H9 (cell line): ENCODE data around the gene TMEM205. TPM values are rescaled to one million over a fixed set of nuclear protein-coding genes. Genes with fewer than 3 reads are reported as not detected.
A peak's percentile ranks its signal among the peaks of the same experiment; 100 is the strongest.

Experiments
- DNase-seq: peaks from one replicate; pipeline ENCODE4 v3.0.0-alpha.2; 2017
- H2AFZ ChIP-seq: one replicate; pipeline ENCODE4 v1.6.1; 2013; ENCODE audit warnings: mild to moderate bottlenecking, low read length, control low read depth, moderate library complexity
- H2AK5ac ChIP-seq: 2 replicates; pipeline ENCODE4 v1.6.1; 2013; ENCODE audit warnings: low read length, control low read depth, mixed read lengths; ENCODE audit not compliant: insufficient read length
- H2BK120ac ChIP-seq: one replicate; pipeline ENCODE4 v1.6.1; 2013; ENCODE audit warnings: low read depth, mild to moderate bottlenecking, low read length, control low read depth, inconsistent platforms; ENCODE audit not compliant: poor library complexity, severe bottlenecking
- H2BK12ac ChIP-seq: 2 replicates; pipeline ENCODE4 v1.6.1; 2013; ENCODE audit warnings: low read length, control low read depth, mixed read lengths, low read depth; ENCODE audit not compliant: insufficient read length
- H2BK15ac ChIP-seq: 2 replicates; pipeline ENCODE4 v1.6.1; 2013; ENCODE audit warnings: low read depth, low read length, control low read depth
- H2BK20ac ChIP-seq: one replicate; pipeline ENCODE4 v1.6.1; 2013; ENCODE audit warnings: low read depth, mild to moderate bottlenecking, low read length, control low read depth, inconsistent platforms; ENCODE audit not compliant: poor library complexity, severe bottlenecking
- H2BK5ac ChIP-seq: 2 replicates; pipeline ENCODE4 v1.6.1; 2013; ENCODE audit warnings: low read length, control low read depth, mixed read lengths; ENCODE audit not compliant: insufficient read length
- H3K14ac ChIP-seq: 2 replicates; pipeline ENCODE4 v1.6.1; 2013; ENCODE audit warnings: low read length, control low read depth; ENCODE audit not compliant: insufficient read depth
- H3K18ac ChIP-seq: 2 replicates; pipeline ENCODE4 v1.6.1; 2013; ENCODE audit warnings: low read depth, mild to moderate bottlenecking, mixed read lengths, low read length, control low read depth; ENCODE audit not compliant: insufficient read length
- H3K23ac ChIP-seq: 2 replicates; pipeline ENCODE4 v1.6.1; 2013; ENCODE audit warnings: low read length, control low read depth, mixed read lengths, low read depth; ENCODE audit not compliant: insufficient read length
- H3K23me2 ChIP-seq: 2 replicates; pipeline ENCODE4 v1.6.1; 2013; ENCODE audit warnings: low read depth, mild to moderate bottlenecking, mixed read lengths, low read length, control low read depth; ENCODE audit not compliant: insufficient read length, poor library complexity, severe bottlenecking
- H3K27ac ChIP-seq: 2 replicates; pipeline ENCODE4 v1.5.1; 2013; ENCODE audit warnings: low read length, control low read depth, mixed read lengths, low read depth; ENCODE audit not compliant: insufficient read length
- H3K27me3 ChIP-seq: 2 replicates; pipeline ENCODE4 v1.6.1; 2013; ENCODE audit warnings: low read length, control low read depth, inconsistent platforms; ENCODE audit not compliant: insufficient read depth
- H3K4ac ChIP-seq: 2 replicates; pipeline ENCODE4 v1.6.1; 2013; ENCODE audit warnings: low read depth, mild to moderate bottlenecking, control low read depth, inconsistent platforms, low read length, moderate library complexity
- H3K4me1 ChIP-seq: 2 replicates; pipeline ENCODE4 v1.6.1; 2013; ENCODE audit warnings: low read length, control low read depth, inconsistent platforms; ENCODE audit not compliant: insufficient read depth
- H3K4me2 ChIP-seq: 2 replicates; pipeline ENCODE4 v1.6.1; 2013; ENCODE audit warnings: low read length, control low read depth, mixed read lengths; ENCODE audit not compliant: insufficient read length, insufficient read depth
- H3K56ac ChIP-seq: 2 replicates; pipeline ENCODE4 v1.6.1; 2013; ENCODE audit warnings: low read depth, mild to moderate bottlenecking, mixed read lengths, low read length, control low read depth; ENCODE audit not compliant: insufficient read length
- H3K79me1 ChIP-seq: 2 replicates; pipeline ENCODE4 v1.6.1; 2013; ENCODE audit warnings: low read depth, mild to moderate bottlenecking, moderate library complexity, low read length, control low read depth, inconsistent platforms; ENCODE audit not compliant: insufficient read depth, poor library complexity, severe bottlenecking
- H3K79me2 ChIP-seq: 2 replicates; pipeline ENCODE4 v1.6.1; 2013; ENCODE audit warnings: low read length, control low read depth, inconsistent platforms; ENCODE audit not compliant: insufficient read depth
- H3K9ac ChIP-seq: 2 replicates; pipeline ENCODE4 v1.6.1; 2013; ENCODE audit warnings: low read length, control low read depth, mixed read lengths; ENCODE audit not compliant: insufficient read length; ENCODE audit errors: extremely low read depth
- H3K9me3 ChIP-seq: one replicate; pipeline ENCODE4 v1.6.1; 2013; ENCODE audit warnings: low read depth, low read length, inconsistent platforms; ENCODE audit not compliant: control insufficient read depth
- H3T11ph ChIP-seq: one replicate; pipeline ENCODE4 v1.6.1; 2013; ENCODE audit warnings: mild to moderate bottlenecking, low read length, control low read depth, inconsistent platforms
- H4K20me1 ChIP-seq: one replicate; pipeline ENCODE4 v1.6.1; 2013; ENCODE audit not compliant: control insufficient read depth, insufficient read length, insufficient read depth
- H4K5ac ChIP-seq: 2 replicates; pipeline ENCODE4 v1.6.1; 2013; ENCODE audit warnings: low read depth, mild to moderate bottlenecking, mixed read lengths, low read length, control low read depth; ENCODE audit not compliant: insufficient read length
- H4K8ac ChIP-seq: replicated peaks from 2 replicates; pipeline ENCODE4 v1.6.1; 2013; ENCODE audit warnings: low read length, control low read depth, mixed read lengths, low read depth; ENCODE audit not compliant: insufficient read length
- H4K91ac ChIP-seq: 2 replicates; pipeline ENCODE4 v1.6.1; 2013; ENCODE audit warnings: low read depth, mild to moderate bottlenecking, moderate library complexity, mixed read lengths, low read length, control low read depth; ENCODE audit not compliant: insufficient read length
- H3K27ac Mint-ChIP-seq, 3 experiments: 2 replicates in 2 of 3; 3 replicates in 1 of 3; pipeline ENCODE4 v1.8.0; 2020 to 2021; ENCODE audit warnings: mixed read lengths in 3 of 3, mild to moderate bottlenecking in 1 of 3, moderate library complexity in 1 of 3
- H3K27me3 Mint-ChIP-seq: 2 replicates; pipeline ENCODE4 v1.8.0; 2021; ENCODE audit warnings: low read depth, mild to moderate bottlenecking, moderate library complexity, mixed read lengths
- H3K36me3 Mint-ChIP-seq, 3 experiments: 2 replicates in 2 of 3; 3 replicates in 1 of 3; pipeline ENCODE4 v1.8.0; 2020 to 2021; ENCODE audit warnings: low read depth in 3 of 3, mixed read lengths in 3 of 3; ENCODE audit not compliant: insufficient read depth in 1 of 3
- H3K4me1 Mint-ChIP-seq, 2 experiments: 2 replicates each; pipeline ENCODE4 v1.8.0; 2020; ENCODE audit warnings: mixed read lengths in 2 of 2
- H3K4me3 Mint-ChIP-seq, 2 experiments: 2 replicates in 1 of 2; 3 replicates in 1 of 2; pipeline ENCODE4 v1.8.0; 2020 to 2021; ENCODE audit warnings: mild to moderate bottlenecking in 2 of 2, mixed read lengths in 2 of 2, moderate library complexity in 1 of 2
- H3K9me3 Mint-ChIP-seq, 2 experiments: 2 replicates in 1 of 2; 3 replicates in 1 of 2; pipeline ENCODE4 v1.8.0; 2020; ENCODE audit warnings: mild to moderate bottlenecking in 2 of 2, mixed read lengths in 2 of 2, moderate library complexity in 1 of 2
- CTCF ChIP-seq: fragments of 200-600 bp; sonication (generic); conservative IDR thresholded peaks from 3 replicates; pipeline ENCODE4 v1.8.0; 2021; ENCODE audit warnings: antibody characterized with exemption, mild to moderate bottlenecking
- WGBS: extraction: QIAGEN DNeasy Blood & Tissue Kit; methylation state at CpG from one replicate; pipeline ENCODE4 v1.1.7; 2013; ENCODE audit warnings: missing lambda C conversion rate, low lambda C conversion rate, mixed read lengths; ENCODE audit not compliant: insufficient read length; ENCODE audit errors: extremely low coverage; 5-methylcytosine and 5-hydroxymethylcytosine counted together
- total RNA-seq: library from RNA; stranded (reverse); gene quantifications from 2 replicates; pipeline ENCODE4 v1.2.1, GENCODE V29; 2021

TMEM205 gene
- total RNA-seq, 1 experiment from 2014 or later: 69.7 TPM

- Mint-ChIP-seq H3K36me3 (peaks cover 4 to 27% (median 23%) of the 10 kb centered on the region in 3 experiments; a peak in 6 of 7 replicates), H3K27ac (no peak overlapping the region; a peak in 4 of 7 replicates)
- whole genome bisulfite sequencing: no CpG with 5 or more reads among the region's 27 CpGs
Observed at GRCh38 chr19:11375143-11375948, 29.3 kb upstream of the TMEM205 start.

More at GRCh38 chr19:11375143-11375948, 29.3 kb upstream of the TMEM205 start:
- Histone ChIP-seq H4K91ac (no peak overlapping the region), H4K5ac (no peak overlapping the region), H3K23me2 (no peaks in the 10 kb centered on the region), H3K18ac (peak overlapping the region; percentile 44), H3K23ac (no peak overlapping the region), H2AFZ (no peak overlapping the region), H3K14ac (no peak overlapping the region), H3K9me3 (no peaks in the 10 kb centered on the region), H2BK12ac (no peak overlapping the region), H3K79me2 (no peaks in the 10 kb centered on the region), H2BK15ac (no peak overlapping the region), H3K4ac (no peak overlapping the region), H3T11ph (no peak overlapping the region), H3K27me3 (no peaks in the 10 kb centered on the region), H3K4me1 (no peaks in the 10 kb centered on the region), H2BK20ac (no peak overlapping the region), H3K79me1 (no peaks in the 10 kb centered on the region), H4K20me1 (peaks cover 4% of the 10 kb centered on the region), H4K8ac (no peak overlapping the region), H3K4me2 (peak overlapping the region; percentile 69), H2AK5ac (no peak overlapping the region), H3K56ac (no peak overlapping the region), H2BK120ac (no peak overlapping the region), H2BK5ac (no peak overlapping the region), H3K9ac (peak overlapping the region; percentile 59), H3K27ac (peak overlapping the region; percentile 22)
- no peak for TF ChIP-seq CTCF
- DNase-seq: peak; percentile 82
- Mint-ChIP-seq H3K4me1 (peaks cover 11 to 25% of the 10 kb centered on the region in 2 experiments), H3K9me3 (no peaks in the 10 kb centered on the region), H3K27me3 (no peaks in the 10 kb centered on the region), H3K4me3 (no peak overlapping the region; a peak in 1 of 5 replicates)
